Stimulated activated CD8-positive, alpha-beta memory T cell treated with anti-CD3 and anti-CD28 coated beads, Interleukin-12 subunit alpha, Interleukin-12 subunit beta, amount 100 ng/mL, for 4 hours (primary cell): ENCODE data around the gene CENPE.
A peak's percentile ranks its signal among the peaks of the same experiment; 100 is the strongest.
"Not testable (repeated sequence)": the region's sequence is repeated elsewhere in the genome, so short reads cannot be mapped to it uniquely, and the experiment has no call there.

ENCODE experiments used
- DNase-seq: peaks from one replicate; pipeline ENCODE4 v3.0.0-alpha.2; 2020; ENCODE audit warnings: low read depth

The CENPE gene

GRCh38 chr4:103198111-103198765 lies at the start of gene CENPE:
TSS of gene CENPE (minus strand) at chr4:103198343. CDS start at chr4:103198319, 24 bp downstream.
- DNase-seq, result peak; percentile 71

DNA sequence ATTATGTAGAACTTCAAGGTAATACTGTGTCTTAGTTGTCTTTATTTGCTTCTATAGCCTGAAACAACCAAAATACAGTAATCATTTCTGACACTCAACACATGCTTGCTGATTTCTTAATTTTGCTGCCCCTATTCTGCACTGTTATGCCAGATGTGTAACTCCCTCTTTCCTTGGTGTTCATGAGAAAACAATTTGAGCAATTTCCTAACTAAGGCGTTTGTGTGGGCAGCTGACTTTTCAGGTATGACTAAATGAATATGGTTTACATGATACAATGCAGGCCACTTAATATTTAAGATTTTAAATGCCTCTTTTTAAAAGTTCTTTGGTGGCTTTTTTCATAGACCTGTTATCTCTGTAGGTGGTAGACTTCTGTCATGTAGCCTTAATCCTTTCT lies 46.1 kb upstream of the CENPE start:
- no peak for DNase-seq

GRCh38 chr4:103230938-103231337 lies 32.8 kb upstream of the CENPE start:
- DNase-seq, result not testable (repeated sequence)

DNA sequence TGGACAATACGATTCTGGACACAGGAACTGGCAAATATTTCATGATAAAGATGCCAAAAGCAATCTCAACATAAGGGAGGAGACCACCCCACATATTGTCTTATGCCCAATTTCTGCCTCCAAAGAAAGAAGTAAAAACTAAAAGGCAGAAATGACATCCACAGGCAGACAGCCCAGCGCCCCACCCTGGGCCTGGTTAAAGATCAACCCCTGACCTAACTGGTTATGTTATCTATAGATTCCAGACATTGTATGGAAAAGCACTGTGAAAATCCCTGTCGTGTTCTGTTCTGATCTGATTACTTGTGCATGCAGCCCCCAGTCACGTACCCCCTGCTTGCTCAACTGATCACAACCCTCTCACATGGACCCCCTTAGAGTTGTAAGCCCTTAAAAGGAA lies 25.4 kb upstream of the CENPE start:
- not testable (repeated sequence) for DNase-seq

DNA sequence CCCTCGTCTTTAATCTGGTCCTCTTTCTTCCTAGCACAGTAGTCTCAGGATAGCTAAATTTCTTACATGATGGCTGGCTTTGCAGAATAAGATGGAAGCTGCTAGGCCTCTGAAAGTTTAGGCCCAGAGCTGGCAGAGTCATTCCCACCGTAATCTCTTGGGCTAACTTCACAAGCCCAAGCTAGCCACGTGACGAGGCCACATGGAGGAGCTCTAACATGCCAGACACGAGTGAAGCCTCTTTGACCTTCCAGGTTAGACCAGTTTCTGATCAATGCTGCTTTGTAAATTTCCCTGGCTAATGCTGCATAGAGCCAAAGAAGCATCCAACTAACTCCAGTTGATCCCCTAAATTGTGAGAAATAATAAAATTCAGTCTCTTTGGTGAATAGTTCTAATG lies 9.5 kb upstream of the CENPE start:
- no peak for DNase-seq

DNA sequence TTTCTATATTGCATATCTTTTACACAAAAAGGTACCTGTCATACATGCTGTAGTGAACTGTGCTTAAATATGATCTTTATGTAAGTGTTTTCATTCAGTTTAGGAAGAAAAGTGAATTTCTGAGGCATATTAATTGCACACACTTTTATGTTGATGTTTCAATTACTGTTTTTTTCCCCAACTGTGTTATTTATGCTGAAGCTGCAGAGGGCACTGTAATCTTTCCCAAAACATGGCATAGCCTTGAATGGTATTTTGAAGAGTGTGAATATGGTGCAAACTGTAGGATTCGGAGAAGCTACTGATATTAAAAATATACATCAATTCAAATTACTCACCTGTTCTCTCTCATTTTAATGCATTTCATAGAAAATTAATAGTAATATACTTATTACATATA lies 6.0 kb upstream of the CENPE start:
- no peak for DNase-seq

GRCh38 chr4:103201724-103202123 lies 3.6 kb upstream of the CENPE start:
- no peak for DNase-seq

GRCh38 chr4:103201253-103201652 lies 3.1 kb upstream of the CENPE start:
- no peak for DNase-seq

DNA sequence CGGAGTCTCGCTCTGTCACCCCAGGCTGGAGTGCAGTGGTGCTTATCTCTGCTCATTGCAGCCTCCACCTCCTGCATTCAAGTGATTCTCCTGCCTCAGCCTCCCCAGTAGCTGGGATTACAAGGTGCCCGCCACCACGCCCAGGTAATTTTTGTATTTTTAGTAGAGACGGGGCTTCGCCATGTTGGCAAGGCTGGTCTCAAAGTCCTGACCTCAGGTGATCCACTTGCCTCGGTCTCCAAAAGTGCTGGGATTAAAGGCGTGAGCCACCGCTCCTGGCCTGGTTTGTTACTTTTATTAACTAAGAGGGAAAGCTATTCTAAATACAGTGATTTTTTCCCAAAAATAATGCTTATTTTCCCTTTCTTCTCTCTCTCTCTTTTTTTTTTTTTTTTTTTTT lies 866 bp upstream of the CENPE start:
- DNase-seq, result no peak

DNA sequence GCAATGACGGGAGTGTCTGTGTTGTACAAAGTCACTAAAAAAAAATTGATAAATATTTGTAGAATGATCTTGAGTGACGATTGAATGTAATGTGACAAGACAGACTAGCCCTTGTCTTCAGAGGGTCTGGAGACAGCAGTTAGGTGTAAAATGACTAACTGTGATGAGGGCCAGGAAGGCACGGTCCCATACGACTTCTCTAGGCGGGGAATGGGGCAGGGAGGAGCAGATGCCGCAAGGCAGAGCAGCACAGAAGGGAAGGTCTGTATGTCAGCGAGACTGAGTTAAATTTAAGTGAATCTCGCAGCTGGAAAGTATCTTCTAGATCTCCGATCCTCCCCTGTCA lies 405 bp downstream of the CENPE start:
- no peak for DNase-seq

GRCh38 chr4:103193457-103193856 lies 4.7 kb downstream of the CENPE start:
- DNase-seq, result no peak

GRCh38 chr4:103171006-103171405 lies 27.1 kb downstream of the CENPE start:
- DNase-seq, result no peak

GRCh38 chr4:103169750-103170149 lies 28.4 kb downstream of the CENPE start:
- not testable (repeated sequence) for DNase-seq

- no peak for DNase-seq
Measured at GRCh38 chr4:103168993-103169392, 29.1 kb downstream of the CENPE start.

- DNase-seq, result no peak
Measured at GRCh38 chr4:103162176-103162575, 36.0 kb downstream of the CENPE start.

DNA sequence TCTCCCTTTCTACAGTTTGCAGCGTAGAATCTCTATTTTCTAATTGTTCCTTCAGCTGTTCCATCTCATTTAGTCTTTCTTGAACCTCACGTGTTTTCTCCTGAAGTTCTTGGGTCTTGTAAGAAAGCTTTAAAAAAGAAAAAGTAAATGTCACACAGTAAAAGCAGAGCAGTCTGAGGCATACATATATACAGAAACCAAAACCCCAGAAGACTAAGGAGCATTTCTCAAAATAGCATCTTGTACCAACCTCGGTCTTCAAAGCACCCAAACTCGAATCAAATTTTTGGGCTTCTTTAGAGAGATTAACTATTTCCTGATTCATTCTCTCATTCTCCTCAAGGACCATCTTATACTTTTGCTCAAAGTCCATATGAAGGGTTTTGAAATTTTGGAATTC lies 39.4 kb downstream of the CENPE start:
- DNase-seq, result no peak

DNA sequence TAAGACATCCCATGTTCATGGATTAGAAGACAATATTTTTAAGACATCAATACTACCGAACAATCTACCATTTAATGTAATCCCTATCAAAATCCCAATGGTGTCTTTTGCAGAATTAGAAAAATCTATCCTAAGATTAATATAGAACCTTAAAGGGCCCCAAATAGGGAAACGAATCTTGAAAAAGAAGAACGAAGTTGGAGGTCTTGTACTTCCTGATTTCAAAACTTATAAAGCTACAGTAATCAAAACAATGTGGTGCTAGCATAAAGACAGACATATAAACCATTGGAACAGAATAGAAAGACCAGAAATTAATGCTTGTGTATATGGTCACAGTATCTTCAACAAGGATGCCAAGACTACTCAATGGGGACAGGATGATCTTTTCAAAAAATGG lies 42.0 kb downstream of the CENPE start:
- DNase-seq, result no peak

GRCh38 chr4:103152381-103152780 lies 45.8 kb downstream of the CENPE start:
- no peak for DNase-seq

DNA sequence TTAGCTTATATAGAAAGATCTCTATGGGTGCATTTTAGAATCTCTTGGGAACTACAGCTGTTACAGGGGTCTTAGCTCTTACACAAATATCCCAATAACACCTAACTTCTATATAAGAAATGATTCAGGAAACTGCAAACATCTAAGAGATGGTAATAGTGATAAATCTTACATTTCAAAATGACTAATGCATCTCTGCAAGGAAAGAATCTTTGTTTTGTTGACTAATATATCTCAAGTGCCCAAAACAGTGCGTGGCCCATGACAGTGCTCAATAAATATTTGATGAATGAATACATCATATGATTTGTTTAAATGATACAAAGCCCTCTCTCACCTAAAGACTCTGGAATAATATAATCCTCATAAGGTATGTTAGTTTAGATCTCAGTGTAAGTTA lies 47.5 kb downstream of the CENPE start:
- no peak for DNase-seq

GRCh38 chr4:103144926-103145325 lies 53.2 kb downstream of the CENPE start:
- no peak for DNase-seq

GRCh38 chr4:103137446-103137827 lies 60.7 kb downstream of the CENPE start:
- DNase-seq, result no peak

- no peak for DNase-seq
Measured at GRCh38 chr4:103136671-103137445, 61.3 kb downstream of the CENPE start.

DNA sequence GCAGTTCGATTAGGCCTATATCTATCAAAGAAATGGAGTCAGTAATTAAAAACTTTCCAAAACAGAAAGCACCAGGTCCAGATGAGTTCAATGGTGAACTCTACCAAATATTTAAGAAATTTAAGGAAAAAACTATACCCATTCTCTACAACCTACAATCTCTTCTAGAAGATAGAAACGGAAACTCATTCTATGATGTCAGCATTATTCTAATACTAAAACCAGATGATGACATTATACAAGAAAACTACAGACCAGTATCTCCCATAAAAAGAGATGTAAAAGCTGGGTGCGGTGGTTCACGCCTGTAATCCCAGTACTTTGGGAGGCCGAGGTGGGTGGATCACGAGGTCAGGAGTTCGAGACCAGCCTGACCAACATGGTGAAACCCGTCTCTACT lies 69.0 kb downstream of the CENPE start:
- DNase-seq, result no peak

GRCh38 chr4:103126126-103126525 lies 72.0 kb downstream of the CENPE start:
- DNase-seq, result no peak
